ENCODE data around the gene NIPAL1.
A peak's percentile ranks its signal among the peaks of the same experiment; 100 is the strongest.

Gene NIPAL1

GRCh38 chr4:48033825-48034413 is 17.3 kb downstream of the NIPAL1 start:
- peak; percentile 49 for TF ChIP-seq CTCF (IDR thresholded peaks at IDR 0.05; ENCODE audit: low read depth, low read length)
- DNase-seq (ENCODE audit: extremely low read depth, low read depth): no peak

- no peak for DNase-seq (ENCODE audit: extremely low read depth, low read depth)
- TF ChIP-seq CTCF (IDR thresholded peaks at IDR 0.05; ENCODE audit: low read depth, low read length): no peak
These were observed 19.4 kb downstream of the NIPAL1 start for GRCh38 chr4:48035952-48036351.

DNA sequence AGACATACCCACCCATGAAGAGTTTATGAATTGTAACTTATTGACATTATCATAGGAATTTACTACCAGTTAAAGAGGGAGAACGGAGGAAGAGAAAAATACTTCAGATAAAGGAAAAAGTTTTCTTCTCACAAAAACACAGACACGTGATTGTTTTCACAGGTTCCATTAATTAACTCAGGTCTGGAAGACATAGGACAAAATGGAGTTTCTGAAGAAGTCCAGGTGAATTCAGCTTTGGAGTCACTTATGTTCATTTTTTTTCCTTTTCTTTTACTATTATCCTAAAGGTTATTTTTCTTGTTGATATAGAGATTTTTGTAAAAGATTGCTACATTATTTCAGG is 20.5 kb downstream of the NIPAL1 start:
- TF ChIP-seq CTCF (IDR thresholded peaks at IDR 0.05; ENCODE audit: low read depth, low read length): no peak
- DNase-seq (ENCODE audit: extremely low read depth, low read depth): no peak

DNA sequence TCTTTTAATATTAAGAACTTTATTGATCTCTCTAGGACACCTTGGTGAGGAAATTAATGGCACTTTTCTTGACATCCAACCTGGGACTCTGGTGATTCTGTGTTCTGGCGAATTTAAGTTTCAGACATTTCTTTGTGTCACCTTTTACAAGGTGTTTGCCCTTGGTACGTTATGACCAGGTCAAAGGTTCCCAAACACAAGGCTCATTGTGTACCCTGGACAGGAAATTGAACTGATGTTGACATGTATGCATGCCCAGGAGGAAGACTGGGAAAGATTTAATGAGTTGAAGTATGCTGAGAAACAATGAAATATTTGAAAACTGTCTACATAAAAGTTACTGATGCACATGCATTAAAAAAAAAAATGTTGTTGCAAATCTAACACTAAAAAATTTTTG is 22.1 kb downstream of the NIPAL1 start:
- DNase-seq (ENCODE audit: extremely low read depth, low read depth): no peak
- no peak for TF ChIP-seq CTCF (IDR thresholded peaks at IDR 0.05; ENCODE audit: low read depth, low read length)

- no peak for TF ChIP-seq CTCF (IDR thresholded peaks at IDR 0.05; ENCODE audit: low read depth, low read length)
- DNase-seq (ENCODE audit: extremely low read depth, low read depth): no peak
These were observed 23.0 kb downstream of the NIPAL1 start for GRCh38 chr4:48039561-48039960.

DNA sequence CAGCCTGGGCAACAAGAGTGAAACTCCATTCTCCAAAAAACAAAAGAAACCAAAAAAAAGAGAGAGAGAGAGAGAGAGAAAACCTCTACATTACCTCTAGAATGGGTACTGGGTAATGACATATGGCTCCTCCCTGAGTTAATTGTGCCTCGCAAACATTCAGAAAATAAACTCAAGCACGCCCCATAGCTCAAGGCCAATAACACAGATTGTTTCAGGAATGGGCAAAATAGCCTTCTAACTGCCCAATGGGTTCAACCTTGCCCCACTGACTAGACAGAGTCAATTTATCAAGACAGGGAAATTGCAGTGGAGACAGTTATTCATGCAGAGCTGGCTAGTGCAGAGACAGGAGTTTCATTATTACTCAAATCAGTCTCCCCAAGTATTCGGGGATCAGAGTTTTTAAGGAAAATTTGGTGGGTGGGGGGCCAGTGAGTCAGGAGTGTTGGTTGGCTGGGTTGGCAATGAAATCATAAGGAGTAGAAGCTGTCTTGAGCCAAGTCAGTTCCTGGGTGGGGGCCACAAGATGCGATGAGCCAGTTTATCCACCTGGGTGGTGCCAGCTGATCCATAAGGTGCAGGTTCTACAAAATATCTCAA is 25.1 kb downstream of the NIPAL1 start:
- TF ChIP-seq CTCF (IDR thresholded peaks at IDR 0.05; ENCODE audit: low read depth, low read length): no peak
- DNase-seq (ENCODE audit: extremely low read depth, low read depth): no peak

- no peak for TF ChIP-seq CTCF (IDR thresholded peaks at IDR 0.05; ENCODE audit: low read depth, low read length)
- DNase-seq (ENCODE audit: extremely low read depth, low read depth): no peak
These were observed 26.4 kb downstream of the NIPAL1 start for GRCh38 chr4:48042979-48043461.
